GM18867 (cell line): Measurements from ENCODE around the gene TBC1D24.

Source experiments
- ATAC-seq: cut with Tn5 transposase; IDR thresholded peaks from one replicate; pipeline ENCODE4 v1.9.1; 2021; ENCODE audit warnings: mild to moderate bottlenecking, moderate library complexity; ENCODE audit not compliant: unreplicated experiment

Gene TBC1D24

DNA sequence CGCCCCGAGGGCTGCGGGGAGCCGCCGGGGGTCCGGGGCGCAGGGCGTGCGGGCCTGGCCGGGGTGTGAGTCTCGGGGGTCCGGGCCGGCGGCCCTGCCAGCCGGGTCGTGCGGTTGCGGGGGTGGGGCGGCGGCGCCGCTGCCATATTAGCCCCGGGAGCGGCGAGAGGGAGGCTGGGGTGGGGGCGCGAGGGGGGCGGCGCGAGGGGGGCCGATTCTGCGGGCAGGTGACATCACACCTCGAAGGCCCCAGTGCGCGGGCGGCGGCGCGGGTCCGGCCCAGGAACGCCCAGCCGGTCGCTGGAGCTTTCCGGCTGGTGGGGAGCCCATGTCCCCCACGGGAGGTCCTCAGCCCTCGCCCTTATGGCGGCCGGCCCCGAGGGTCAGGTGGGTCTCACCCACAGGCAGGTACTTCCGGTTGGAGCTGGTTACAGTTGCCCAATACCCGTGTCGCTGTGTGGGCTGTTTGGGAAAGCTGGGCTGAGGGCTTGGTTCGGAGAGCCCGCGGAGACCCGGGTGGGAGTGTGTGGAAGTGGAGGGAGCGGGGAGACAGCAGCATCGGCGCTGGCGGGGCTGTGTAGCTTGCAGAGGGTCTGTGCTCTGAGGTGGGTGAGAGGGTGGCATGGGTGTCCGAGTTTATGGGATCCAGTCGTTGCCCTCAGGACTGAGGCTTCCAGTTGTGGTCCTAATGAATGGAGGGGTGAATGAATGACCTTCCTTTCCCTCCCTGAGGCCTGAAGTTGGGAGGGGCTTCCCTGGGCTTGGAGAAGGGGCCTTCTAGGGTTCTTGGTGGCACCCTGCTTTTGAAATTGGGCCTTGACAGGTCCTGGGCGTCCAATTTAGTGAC lies 39.6 kb downstream of the TBC1D24 start:
- ATAC-seq: no peak

DNA sequence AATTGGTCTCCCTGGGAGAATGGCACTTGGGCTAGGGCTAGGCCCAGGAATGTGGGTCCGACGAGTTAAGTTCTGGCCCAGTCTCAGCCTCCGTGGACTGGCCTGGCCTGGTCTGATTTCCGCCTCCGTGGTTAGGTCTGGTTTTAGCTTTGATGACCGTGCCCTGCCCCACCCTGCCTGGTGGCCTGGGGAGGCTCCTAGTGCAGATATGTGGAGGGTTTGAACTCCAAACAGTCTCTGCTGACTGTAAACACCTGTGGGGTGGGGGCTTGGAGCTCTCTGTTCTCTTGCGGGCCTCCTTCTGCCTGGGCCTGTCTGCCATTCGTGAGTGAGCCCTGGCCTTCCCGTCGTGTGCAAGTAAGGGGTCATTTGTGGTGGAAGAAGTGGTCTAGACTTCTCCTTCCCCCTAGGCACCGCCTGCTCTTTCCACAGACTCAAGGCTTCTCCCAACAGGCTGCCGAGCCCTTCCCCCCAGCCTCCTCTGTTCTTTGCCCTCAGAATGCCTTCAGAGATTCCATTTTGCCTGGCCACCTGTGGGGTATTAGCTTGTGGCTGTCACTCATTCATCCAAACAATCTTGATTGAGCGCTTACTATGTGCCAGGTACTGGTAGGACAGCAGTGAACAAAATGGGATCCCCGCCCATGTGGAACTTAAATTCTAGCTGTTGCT lies 40.4 kb downstream of the TBC1D24 start:
- no peak for ATAC-seq

DNA sequence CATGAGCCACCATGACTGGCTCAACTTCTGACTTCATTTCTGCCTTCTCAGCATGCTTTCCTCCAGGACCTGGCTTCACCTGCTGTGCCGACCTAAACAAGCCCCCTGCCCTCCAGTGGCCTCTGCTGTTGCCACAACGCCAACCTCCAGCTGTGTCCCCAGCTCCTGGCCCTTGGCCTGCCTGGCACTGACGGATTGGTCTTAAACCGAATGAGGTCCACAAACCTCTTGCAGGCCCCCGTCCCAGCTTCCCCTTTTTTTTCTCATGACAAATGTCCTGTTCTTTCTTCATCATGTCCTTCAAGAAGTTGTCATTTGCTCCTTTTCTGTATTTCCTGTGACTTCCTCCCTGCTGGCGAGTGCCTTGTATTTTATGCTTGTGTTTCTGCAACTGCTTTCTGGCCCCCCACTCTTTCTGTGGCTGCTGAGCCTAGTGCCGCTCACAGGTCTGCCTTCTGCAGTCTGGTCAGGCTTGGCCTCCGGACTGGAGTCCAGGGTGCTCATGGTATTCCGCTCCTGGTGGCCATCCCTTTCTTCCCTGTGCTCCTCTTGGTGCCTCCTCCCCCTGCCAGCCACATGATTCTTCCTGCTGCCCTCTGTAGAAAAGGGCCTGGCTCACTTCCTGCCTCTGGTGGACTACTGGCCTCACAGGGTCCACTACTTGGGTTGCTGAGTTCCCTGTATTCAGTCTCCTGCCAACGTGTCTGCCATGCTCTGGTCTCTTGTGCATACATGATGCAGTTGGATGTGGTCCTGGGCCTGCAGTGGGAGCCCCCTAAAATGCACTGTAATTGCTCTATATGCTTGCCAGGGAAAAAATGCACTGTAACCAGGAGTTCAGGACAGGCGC lies 41.7 kb downstream of the TBC1D24 start:
- ATAC-seq: no peak

DNA sequence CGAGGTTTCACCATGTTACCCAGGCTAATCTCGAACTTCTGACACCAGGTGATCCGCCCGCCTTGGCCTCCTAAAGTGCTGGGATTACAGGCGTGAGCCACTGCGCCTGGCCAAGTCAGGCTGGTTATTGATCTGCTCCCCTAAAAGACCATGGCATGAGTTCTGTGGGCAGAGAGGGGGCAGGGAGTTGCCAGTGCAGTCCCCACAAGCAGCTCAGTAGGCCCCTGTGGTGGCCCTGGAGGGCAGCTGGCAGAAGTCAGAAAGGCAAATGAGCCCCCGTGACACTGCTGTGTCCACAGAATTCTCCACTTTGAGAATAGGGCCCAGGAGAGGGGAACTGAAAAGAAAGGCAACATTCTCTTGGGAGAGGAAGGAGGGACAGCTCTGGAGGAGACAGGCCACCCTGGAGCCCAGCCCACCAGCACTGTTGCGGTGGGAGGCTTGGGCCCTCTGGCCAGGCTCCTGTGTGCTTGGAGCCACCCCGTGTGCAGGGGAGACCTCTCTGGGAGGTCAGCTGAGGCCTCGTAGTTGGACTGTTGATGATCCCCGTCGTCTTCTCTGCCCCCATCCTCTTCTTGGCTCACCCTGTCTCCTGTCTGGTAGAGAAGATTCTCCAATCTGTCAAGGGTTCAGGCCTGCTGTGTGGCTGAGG lies 43.2 kb downstream of the TBC1D24 start:
- no peak for ATAC-seq

DNA sequence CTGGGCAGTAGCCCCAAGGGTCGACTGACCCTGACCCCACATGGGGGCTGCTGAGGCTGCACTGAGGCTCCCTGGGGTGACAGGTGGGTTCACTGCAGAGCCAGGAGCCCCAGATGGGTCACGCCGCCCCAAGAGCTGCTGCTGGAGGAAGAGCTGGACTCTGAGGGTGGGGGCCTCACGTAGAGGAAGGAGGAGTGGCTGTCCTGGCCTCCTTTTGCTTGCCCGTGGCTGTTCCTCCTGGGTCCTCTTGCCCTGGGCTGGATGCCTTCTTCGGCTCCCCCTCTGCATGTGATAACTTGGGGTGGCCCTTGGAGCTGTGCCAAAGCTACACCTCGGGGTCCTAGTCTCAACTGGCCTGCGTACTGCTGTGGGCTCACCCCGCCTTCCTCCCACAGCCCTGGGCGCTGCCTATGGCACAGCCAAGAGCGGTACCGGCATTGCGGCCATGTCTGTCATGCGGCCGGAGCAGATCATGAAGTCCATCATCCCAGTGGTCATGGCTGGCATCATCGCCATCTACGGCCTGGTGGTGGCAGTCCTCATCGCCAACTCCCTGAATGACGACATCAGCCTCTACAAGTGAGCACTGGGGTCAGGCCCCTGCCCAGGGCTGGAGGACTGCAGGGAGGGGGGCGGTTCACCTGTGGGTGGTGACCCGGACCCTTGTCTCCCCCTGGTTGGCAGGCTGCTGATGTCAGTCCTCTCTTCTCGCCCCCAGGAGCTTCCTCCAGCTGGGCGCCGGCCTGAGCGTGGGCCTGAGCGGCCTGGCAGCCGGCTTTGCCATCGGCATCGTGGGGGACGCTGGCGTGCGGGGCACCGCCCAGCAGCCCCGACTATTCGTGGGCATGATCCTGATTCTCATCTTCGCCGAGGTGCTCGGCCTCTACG lies 44.1 kb downstream of the TBC1D24 start:
- ATAC-seq: no peak

DNA sequence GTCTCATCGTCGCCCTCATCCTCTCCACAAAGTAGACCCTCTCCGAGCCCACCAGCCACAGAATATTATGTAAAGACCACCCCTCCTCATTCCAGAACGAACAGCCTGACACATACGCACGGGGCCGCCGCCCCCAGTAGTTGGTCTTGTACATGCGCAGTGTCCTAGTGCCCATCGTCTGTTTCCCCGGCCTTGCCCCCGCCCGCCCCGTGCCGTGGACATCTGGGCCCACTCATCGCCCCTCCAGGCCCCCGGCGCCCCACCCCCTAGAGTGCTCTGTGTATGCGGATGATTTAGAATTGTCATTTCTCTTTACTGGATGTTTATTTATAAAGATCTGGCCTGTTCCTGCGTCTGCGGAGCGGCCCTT lies 44.8 kb downstream of the TBC1D24 start:
- no peak for ATAC-seq

DNA sequence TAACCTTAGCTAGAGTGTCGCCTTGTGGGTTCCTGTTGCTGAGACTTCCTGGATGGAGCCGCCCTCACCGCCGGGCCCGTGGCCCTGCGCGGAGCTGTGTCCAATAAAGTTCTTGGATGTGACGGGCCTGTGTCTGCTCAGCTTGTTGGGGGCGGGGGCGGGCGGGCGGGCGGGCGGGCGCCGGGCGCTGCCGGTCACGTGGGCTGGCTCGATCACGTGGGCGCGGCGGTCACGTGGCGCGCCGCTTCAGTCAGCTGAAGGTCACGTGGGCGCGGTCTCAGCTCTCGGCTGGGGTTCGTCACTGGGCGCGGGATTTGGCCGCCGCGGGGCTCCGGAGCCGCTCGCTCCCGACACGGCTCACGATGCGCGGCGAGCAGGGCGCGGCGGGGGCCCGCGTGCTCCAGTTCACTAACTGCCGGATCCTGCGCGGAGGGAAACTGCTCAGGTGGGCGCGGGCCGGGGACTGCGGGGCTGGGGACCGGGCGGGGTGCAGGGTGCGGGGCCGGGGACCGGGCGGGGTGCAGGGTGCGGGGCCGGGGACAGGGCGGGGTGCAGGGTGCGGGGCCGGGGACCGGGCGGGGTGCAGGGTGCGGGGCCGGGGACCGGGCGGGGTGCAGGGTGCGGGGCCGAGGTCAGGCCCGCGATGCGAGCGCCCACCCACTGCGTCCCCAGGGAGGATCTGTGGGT lies 45.3 kb downstream of the TBC1D24 start, which contains the start of gene AMDHD2:
TSS of gene AMDHD2 (plus strand) at position 275 of the 687 bp plus-strand sequence. CDS start at position 363, 88 bp downstream.
- peak; percentile 41 for ATAC-seq

DNA sequence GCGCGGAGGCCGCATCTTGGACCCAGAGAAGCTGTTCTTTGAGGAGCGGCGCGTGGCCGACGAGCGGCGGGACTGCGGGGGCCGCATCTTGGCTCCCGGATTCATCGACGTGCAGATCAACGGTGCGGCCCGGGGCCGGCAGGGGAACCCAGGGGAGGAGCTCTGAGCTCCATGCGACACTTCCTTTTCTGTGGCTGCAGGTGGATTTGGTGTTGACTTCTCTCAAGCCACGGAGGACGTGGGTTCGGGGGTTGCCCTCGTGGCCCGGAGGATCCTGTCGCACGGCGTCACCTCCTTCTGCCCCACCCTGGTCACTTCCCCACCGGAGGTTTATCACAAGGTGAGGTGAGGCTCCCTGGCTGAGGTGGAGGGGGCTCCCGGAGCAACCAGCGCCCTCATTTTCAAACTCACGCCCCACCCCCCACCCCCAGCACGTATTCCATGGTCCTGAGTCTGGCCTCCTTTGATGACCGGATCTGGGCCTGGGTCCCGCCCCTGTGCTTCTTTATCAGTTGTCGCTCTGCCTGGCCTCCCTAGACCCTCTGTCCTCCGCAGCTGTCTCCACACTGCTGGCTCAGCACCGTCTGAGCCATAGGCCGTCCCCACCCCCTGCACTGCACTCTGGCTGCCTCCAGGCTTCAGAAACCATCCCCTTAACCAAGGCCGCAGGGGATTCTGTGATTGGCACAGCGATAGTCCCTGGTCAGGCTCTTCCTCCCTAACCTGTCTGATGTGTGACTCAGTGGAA lies 46.0 kb downstream of the TBC1D24 start:
- peak; percentile 27 for ATAC-seq

DNA sequence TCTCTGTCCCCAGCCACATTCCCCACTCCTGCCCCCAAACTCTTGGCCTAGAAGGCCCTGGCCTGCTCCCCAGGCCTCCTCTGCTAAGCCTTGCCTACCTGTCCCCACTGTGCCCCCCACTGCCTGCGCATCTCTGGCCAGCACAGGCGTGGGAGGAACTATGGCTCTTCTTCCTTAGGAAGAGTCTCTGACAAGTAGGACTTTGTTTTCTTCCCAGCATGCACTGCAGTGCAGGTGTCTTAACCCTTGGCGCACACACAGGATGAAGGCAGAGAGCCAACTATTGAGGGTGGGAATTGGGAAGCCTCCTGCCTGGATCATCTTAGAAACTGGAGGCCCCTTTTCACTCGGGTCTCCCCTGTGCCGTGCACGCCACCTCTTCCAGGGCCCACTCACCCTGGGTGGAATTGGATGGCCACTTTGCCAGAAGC lies 48.9 kb downstream of the TBC1D24 start:
- no peak for ATAC-seq

DNA sequence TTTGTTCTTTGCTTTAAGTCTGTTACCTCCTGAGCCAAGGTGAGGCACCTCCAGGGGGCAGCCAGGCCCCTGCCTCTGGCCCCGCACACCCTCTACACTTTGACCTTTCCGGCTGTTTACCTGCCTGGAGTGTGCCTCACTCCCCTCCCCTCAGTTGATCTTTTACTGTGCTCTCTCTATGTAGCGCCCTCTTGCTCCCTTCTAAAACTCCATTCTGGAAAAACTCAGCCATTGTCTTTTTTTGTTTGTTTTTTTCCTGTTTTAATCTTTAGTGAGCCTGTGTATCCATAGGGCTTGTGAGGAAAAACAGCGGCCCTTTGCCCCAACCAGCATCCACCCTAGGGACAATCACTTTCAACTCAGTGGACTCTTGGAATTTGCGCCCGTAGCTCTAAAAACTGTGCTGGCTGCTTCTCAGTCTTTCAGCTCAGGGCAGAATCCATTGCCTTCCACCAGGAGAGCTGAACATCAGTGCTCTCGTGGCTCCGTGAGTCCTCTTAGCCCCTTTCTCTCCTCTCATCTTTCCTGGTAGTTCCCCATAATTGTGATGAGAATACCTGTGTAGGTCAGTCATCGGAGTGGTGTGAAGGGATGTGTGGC lies 49.5 kb downstream of the TBC1D24 start:
- no peak for ATAC-seq

DNA sequence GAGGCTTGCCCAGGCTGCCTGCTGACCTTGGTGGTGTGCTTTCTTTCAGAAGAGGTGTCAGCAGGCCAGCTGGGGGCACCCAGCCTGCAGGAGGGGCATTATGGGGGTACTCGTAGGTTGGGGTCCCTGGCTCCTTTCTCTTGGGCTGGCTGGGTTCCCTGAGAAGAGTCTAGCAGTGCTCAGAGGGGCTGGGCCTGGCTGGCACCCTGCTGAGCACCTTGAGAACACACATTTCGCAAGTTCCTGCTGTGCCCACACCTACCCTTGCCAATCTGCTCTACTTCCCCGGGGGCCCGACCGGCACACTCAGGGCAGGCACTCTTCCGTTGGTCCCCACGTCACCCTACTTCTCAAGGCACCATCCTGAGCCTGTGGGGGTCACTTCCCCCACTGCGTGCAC lies 51.2 kb downstream of the TBC1D24 start:
- ATAC-seq: no peak

DNA sequence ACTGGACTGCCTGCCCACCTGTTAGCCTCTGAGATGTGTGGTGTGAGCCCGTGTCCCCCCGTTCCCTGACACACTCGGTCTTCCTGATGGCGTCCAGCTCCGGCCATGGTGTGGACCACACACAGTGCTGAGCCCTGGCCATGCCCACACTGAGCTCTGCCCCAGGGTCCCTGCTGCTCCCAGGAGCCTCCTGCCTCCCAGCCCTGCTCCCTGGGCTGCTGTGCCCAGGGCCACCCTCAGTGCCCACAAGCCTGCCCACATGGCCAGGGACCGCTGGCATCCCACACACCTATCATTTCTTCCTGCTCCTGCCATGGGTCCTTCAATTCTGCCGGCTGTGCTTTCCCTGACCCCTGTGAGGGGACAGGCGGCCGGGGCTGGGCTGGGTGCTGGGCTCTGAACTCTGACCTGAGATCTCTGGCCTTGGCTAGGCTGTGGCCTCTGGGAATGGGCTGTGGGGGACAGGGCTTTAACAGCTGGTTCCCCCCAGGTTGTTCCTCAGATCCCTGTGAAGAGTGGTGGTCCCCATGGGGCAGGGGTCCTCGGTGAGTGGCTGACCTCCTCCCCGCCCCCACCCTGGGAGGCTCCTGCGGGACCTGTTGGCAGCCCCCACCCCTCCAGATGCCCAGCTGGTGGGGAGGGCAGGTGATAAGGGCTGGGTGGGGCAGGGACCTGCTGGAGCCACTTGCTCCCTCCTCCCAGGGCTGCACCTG lies 52.3 kb downstream of the TBC1D24 start:
- no peak for ATAC-seq

DNA sequence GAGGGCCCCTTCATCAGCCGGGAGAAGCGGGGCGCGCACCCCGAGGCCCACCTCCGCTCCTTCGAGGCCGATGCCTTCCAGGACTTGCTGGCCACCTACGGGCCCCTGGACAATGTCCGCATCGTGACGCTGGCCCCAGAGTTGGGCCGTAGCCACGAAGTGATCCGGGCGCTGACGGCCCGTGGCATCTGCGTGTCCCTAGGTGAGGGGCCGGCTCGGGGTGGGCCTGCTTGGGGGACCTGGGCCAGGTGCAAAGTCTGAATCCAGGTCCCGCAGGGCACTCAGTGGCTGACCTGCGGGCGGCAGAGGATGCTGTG lies 52.8 kb downstream of the TBC1D24 start:
- ATAC-seq: no peak

DNA sequence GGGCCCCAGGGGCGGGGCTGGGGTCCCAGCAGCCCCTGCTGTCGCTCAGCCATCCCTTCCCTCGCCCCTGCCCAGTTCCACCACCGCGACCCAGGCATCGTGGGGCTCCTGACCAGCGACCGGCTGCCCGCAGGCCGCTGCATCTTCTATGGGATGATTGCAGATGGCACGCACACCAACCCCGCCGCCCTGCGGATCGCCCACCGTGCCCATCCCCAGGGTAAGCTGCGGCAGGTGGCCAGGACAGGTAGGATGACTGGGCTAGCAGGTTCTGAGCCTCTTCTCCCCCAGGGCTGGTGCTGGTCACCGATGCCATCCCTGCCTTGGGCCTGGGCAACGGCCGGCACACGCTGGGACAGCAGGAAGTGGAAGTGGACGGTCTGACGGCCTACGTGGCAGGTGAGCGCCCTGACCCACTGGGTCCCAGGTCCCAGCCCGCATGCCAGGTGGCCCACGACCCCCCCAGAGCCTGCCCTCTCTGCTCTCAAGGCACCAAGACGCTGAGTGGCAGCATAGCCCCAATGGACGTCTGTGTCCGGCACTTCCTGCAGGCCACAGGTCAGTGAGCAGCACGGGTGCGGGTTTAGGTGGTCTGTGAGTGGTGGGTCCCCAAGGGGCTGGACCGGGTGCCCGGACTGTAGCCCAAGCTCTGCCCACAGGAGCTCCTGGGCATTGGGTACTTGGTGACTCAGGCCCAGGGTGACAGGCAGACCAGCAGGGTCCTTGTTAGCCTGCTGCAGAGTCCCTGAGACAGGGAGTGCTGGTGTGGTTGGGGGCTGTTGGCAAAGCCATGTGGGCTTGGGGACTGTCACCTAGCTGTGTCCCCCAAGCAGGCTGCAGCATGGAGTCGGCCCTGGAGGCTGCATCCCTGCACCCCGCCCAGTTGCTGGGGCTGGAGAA lies 53.5 kb downstream of the TBC1D24 start:
- no peak for ATAC-seq

DNA sequence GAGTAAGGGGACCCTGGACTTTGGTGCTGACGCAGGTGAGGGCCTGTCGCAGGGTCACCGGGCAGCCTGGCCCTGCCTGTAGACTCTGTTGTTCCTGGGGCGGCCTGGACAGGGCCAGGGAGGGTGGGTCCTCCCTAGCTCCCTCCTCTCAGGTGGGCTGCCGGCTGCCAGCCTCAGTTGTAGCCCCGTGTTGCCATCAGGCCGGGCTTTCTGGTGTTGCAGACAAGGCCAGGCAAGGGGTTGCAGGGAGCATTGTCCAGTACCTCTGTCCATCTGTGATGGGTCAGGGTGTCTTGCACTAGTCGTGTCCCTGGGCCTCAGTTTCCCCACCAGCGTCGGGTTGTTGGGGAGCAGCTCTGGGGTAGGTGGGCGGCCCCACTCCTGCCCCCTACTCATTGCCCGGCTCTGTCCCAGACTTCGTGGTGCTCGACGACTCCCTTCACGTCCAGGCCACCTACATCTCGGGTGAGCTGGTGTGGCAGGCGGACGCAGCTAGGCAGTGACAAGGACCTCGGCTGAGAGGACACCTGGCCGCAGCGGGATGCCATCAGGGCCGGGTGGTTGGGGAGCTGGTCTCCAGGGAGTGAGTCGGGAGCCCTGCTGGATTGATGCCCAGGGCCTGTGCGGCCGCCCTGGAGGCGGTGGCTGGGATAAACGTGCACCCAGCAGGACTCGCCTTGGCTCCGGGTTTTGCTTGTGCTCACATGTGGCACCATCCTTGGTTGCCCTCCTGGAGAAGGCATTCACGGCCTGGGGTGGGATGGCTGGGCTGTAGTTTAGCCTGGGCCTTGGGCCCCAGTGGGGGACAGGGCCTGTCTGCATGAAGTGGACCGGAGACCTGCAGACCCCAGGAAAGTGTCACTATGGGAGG lies 54.4 kb downstream of the TBC1D24 start:
- no peak for ATAC-seq
